Trophoblast cell (in vitro differentiated cells and primary cell): ENCODE data around the gene GFI1.

Experiments used
- DNase-seq, 2 donors: peaks; one replicate each; pipeline ENCODE4 v3.0.0-alpha.2; 2016
- H2AFZ ChIP-seq: 2 replicates; pipeline ENCODE4 v1.6.1; 2013; ENCODE audit warnings: low read length, moderate library complexity, mild to moderate bottlenecking; ENCODE audit not compliant: insufficient read depth, poor library complexity
- H2AK5ac ChIP-seq: 2 replicates; pipeline ENCODE4 v1.6.1; 2013; ENCODE audit warnings: mild to moderate bottlenecking, low read length
- H2BK120ac ChIP-seq: 2 replicates; pipeline ENCODE4 v1.6.1; 2013; ENCODE audit warnings: low read length, mild to moderate bottlenecking, moderate library complexity; ENCODE audit not compliant: insufficient read depth, poor library complexity
- H2BK12ac ChIP-seq: 2 replicates; pipeline ENCODE4 v1.6.1; 2013; ENCODE audit warnings: mild to moderate bottlenecking, low read length, moderate library complexity
- H2BK5ac ChIP-seq: 2 replicates; pipeline ENCODE4 v1.6.1; 2013; ENCODE audit warnings: low read length, low read depth, moderate library complexity, mild to moderate bottlenecking; ENCODE audit not compliant: poor library complexity
- H3K14ac ChIP-seq: 2 replicates; pipeline ENCODE4 v1.6.1; 2013; ENCODE audit warnings: mild to moderate bottlenecking, low read length
- H3K18ac ChIP-seq: 2 replicates; pipeline ENCODE4 v1.6.1; 2013; ENCODE audit warnings: mild to moderate bottlenecking, low read length
- H3K23ac ChIP-seq: 2 replicates; pipeline ENCODE4 v1.6.1; 2013; ENCODE audit warnings: low read length
- H3K27ac ChIP-seq: 2 replicates; pipeline ENCODE4 v1.5.1; 2013; ENCODE audit warnings: low read depth, mild to moderate bottlenecking, inconsistent platforms, low read length, moderate library complexity
- H3K27me3 ChIP-seq: 2 replicates; pipeline ENCODE4 v1.6.1; 2013; ENCODE audit warnings: inconsistent platforms, mild to moderate bottlenecking, low read length, moderate library complexity; ENCODE audit not compliant: insufficient read depth
- H3K36me3 ChIP-seq, 2 experiments: 1 replicate in 1 of 2; 2 replicates in 1 of 2; pipeline ENCODE4 v1.6.1; 2013; ENCODE audit warnings: low read length in 2 of 2, mild to moderate bottlenecking in 2 of 2, moderate library complexity in 1 of 2; ENCODE audit not compliant: insufficient read depth in 2 of 2, control insufficient read depth in 1 of 2
- H3K4ac ChIP-seq: 2 replicates; pipeline ENCODE4 v1.6.1; 2013; ENCODE audit warnings: low read depth, mild to moderate bottlenecking, low read length, moderate library complexity
- H3K4me1 ChIP-seq, 2 experiments: 1 replicate in 1 of 2; 2 replicates in 1 of 2; pipeline ENCODE4 v1.6.1; 2013; ENCODE audit warnings: low read length in 2 of 2, mild to moderate bottlenecking in 2 of 2, moderate library complexity in 1 of 2; ENCODE audit not compliant: insufficient read depth in 2 of 2, control insufficient read depth in 1 of 2
- H3K4me2 ChIP-seq: 2 replicates; pipeline ENCODE4 v1.6.1; 2013; ENCODE audit warnings: inconsistent platforms, mild to moderate bottlenecking, low read length, moderate library complexity
- H3K4me3 ChIP-seq: 2 replicates; pipeline ENCODE4 v1.5.1; 2013; ENCODE audit warnings: mild to moderate bottlenecking, low read depth, low read length, inconsistent platforms
- H3K79me1 ChIP-seq: one replicate; pipeline ENCODE4 v1.6.1; 2013; ENCODE audit warnings: low read length
- H3K79me2 ChIP-seq: 2 replicates; pipeline ENCODE4 v1.6.1; 2013; ENCODE audit warnings: low read length, mild to moderate bottlenecking; ENCODE audit not compliant: control insufficient read depth, insufficient read depth, poor library complexity
- H3K9ac ChIP-seq: 2 replicates; pipeline ENCODE4 v1.6.1; 2013; ENCODE audit warnings: mild to moderate bottlenecking, low read length
- H3K9me3 ChIP-seq: 2 replicates; pipeline ENCODE4 v1.6.1; 2013; ENCODE audit warnings: low read depth, mild to moderate bottlenecking, control low read depth, inconsistent platforms, low read length; ENCODE audit not compliant: insufficient read depth
- H4K12ac ChIP-seq: 2 replicates; pipeline ENCODE4 v1.6.1; 2013; ENCODE audit warnings: low read depth, mild to moderate bottlenecking, low read length, moderate library complexity
- H4K8ac ChIP-seq: 2 replicates; pipeline ENCODE4 v1.6.1; 2013; ENCODE audit warnings: low read depth, mild to moderate bottlenecking, low read length, moderate library complexity
- H4K91ac ChIP-seq: one replicate; pipeline ENCODE4 v1.6.1; 2013; ENCODE audit warnings: low read depth, mild to moderate bottlenecking, low read length, moderate library complexity
- WGBS: extraction: QIAGEN DNeasy Blood & Tissue Kit; methylation state at CpG from one replicate; pipeline ENCODE4 v1.1.7; 2013; ENCODE audit warnings: missing lambda C conversion rate; ENCODE audit not compliant: insufficient read length, insufficient coverage; ENCODE audit errors: extremely low coverage; 5-methylcytosine and 5-hydroxymethylcytosine counted together

The GFI1 gene

GRCh38 chr1:92459871-92460320 is 26.8 kb downstream of the GFI1 start:
- Histone ChIP-seq H2BK12ac (no peak overlapping the region), H2AFZ (no peak overlapping the region), H4K91ac (no peak overlapping the region), H2BK120ac (no peak overlapping the region), H4K8ac (no peak overlapping the region), H3K27me3 (no peaks in the 10 kb centered on the region), H4K12ac (no peak overlapping the region), H3K79me2 (no peaks in the 10 kb centered on the region), H3K4me3 (no peak overlapping the region), H3K18ac (no peak overlapping the region), H2BK5ac (no peak overlapping the region), H3K36me3 (no peaks in the 10 kb centered on the region), H3K9me3 (no peaks in the 10 kb centered on the region), H3K27ac (no peak overlapping the region), H2AK5ac (no peak overlapping the region), H3K4ac (no peak overlapping the region), H3K4me1 (no peaks in the 10 kb centered on the region), H3K23ac (no peak overlapping the region), H3K79me1 (no peaks in the 10 kb centered on the region), H3K4me2 (no peak overlapping the region), H3K9ac (no peak overlapping the region), H3K14ac (no peak overlapping the region)
- no CpG with 5 or more reads among the region's 4 CpGs for WGBS
- DNase-seq, result no peak

- no peaks in the 10 kb centered on the region for H3K79me1 ChIP-seq
- H2AK5ac ChIP-seq, result no peak overlapping the region
- H3K4me2 ChIP-seq, result no peak overlapping the region
- H3K79me2 ChIP-seq, result no peaks in the 10 kb centered on the region
- H3K9me3 ChIP-seq, result no peaks in the 10 kb centered on the region
- H4K12ac ChIP-seq, result no peak overlapping the region
- WGBS, result no CpG with 5 or more reads among the region's 2 CpGs
- H3K4me1 ChIP-seq, result no peaks in the 10 kb centered on the region
- H3K36me3 ChIP-seq, result no peaks in the 10 kb centered on the region
- H3K4ac ChIP-seq, result no peak overlapping the region
- no peak overlapping the region for H2BK5ac ChIP-seq
- H3K4me3 ChIP-seq, result no peak overlapping the region
- no peak overlapping the region for H4K91ac ChIP-seq
- no peak overlapping the region for H3K18ac ChIP-seq
- no peak overlapping the region for H3K23ac ChIP-seq
- DNase-seq, result no peak
- H2BK120ac ChIP-seq, result no peak overlapping the region
- no peak overlapping the region for H2AFZ ChIP-seq
- no peak overlapping the region for H3K14ac ChIP-seq
- H3K27me3 ChIP-seq, result no peaks in the 10 kb centered on the region
- no peak overlapping the region for H3K9ac ChIP-seq
- H4K8ac ChIP-seq, result no peak overlapping the region
- H3K27ac ChIP-seq, result no peak overlapping the region
- no peak overlapping the region for H2BK12ac ChIP-seq
Measured at GRCh38 chr1:92458146-92458545, 28.6 kb downstream of the GFI1 start.

GRCh38 chr1:92447976-92448375 is 38.7 kb downstream of the GFI1 start:
- H3K79me2 ChIP-seq, result no peaks in the 10 kb centered on the region
- DNase-seq, result no peak
- no peak overlapping the region for H4K12ac ChIP-seq
- H3K36me3 ChIP-seq, result no peaks in the 10 kb centered on the region
- H3K9me3 ChIP-seq, result no peaks in the 10 kb centered on the region
- peaks cover 2 to 3% of the 10 kb centered on the region in 2 experiments for H3K4me1 ChIP-seq
- no peak overlapping the region for H2BK5ac ChIP-seq
- H4K8ac ChIP-seq, result no peak overlapping the region
- no peak overlapping the region for H3K4ac ChIP-seq
- H3K27ac ChIP-seq, result no peak overlapping the region
- H3K14ac ChIP-seq, result no peak overlapping the region
- H3K9ac ChIP-seq, result no peak overlapping the region
- H3K23ac ChIP-seq, result no peak overlapping the region
- no peak overlapping the region for H3K4me3 ChIP-seq
- no peak overlapping the region for H2BK12ac ChIP-seq
- H3K4me2 ChIP-seq, result no peak overlapping the region
- H3K79me1 ChIP-seq, result no peaks in the 10 kb centered on the region
- no peak overlapping the region for H2AK5ac ChIP-seq
- no CpG with 5 or more reads among the region's 2 CpGs for whole genome bisulfite sequencing
- no peaks in the 10 kb centered on the region for H3K27me3 ChIP-seq
- H3K18ac ChIP-seq, result no peak overlapping the region
- H2BK120ac ChIP-seq, result no peak overlapping the region
- H4K91ac ChIP-seq, result no peak overlapping the region
- H2AFZ ChIP-seq, result no peak overlapping the region

GRCh38 chr1:92447033-92447681 is 39.6 kb downstream of the GFI1 start:
- H2BK120ac ChIP-seq, result peak overlapping the region; percentile 51
- no peaks in the 10 kb centered on the region for H3K9me3 ChIP-seq
- H4K91ac ChIP-seq, result no peak overlapping the region
- no peak overlapping the region for H3K14ac ChIP-seq
- H3K4me1 ChIP-seq, result peaks cover 2 to 3% of the 10 kb centered on the region in 2 experiments
- no peak overlapping the region for H4K8ac ChIP-seq
- H3K4ac ChIP-seq, result no peak overlapping the region
- no CpG with 5 or more reads among the region's 3 CpGs for WGBS
- H3K27me3 ChIP-seq, result no peaks in the 10 kb centered on the region
- H3K4me2 ChIP-seq, result no peak overlapping the region
- peak in 1 of 2 donors; percentile 10 for DNase-seq
- H3K27ac ChIP-seq, result no peak overlapping the region
- no peak overlapping the region for H4K12ac ChIP-seq
- no peak overlapping the region for H2BK5ac ChIP-seq
- no peaks in the 10 kb centered on the region for H3K79me1 ChIP-seq
- no peak overlapping the region for H2BK12ac ChIP-seq
- H2AFZ ChIP-seq, result no peak overlapping the region
- no peak overlapping the region for H3K4me3 ChIP-seq
- H2AK5ac ChIP-seq, result no peak overlapping the region
- H3K36me3 ChIP-seq, result no peaks in the 10 kb centered on the region
- no peak overlapping the region for H3K9ac ChIP-seq
- no peak overlapping the region for H3K23ac ChIP-seq
- H3K79me2 ChIP-seq, result no peaks in the 10 kb centered on the region
- peak overlapping the region; percentile 37 for H3K18ac ChIP-seq
